Right renal pelvis (tissue), 4 donors: ENCODE data around the gene SF3B1. TPM values are rescaled to one million over a fixed set of nuclear protein-coding genes. Genes with fewer than 3 reads are reported as not detected.
"Not testable (repeated sequence)": the region's sequence is repeated elsewhere in the genome, so short reads cannot be mapped to it uniquely, and the experiment has no call there.

ENCODE experiments used
- DNase-seq, 4 donors: peaks; one replicate each; pipeline ENCODE4 v3.0.0-alpha.2; 2013; ENCODE audit warnings: low read depth in 4 of 4, low spot score in 3 of 4, missing footprints in 1 of 4
- polyA plus RNA-seq, 4 donors: library from polyadenylated mRNA; unstranded; fragments of 120-200 nt; gene quantifications; one replicate each; pipeline ENCODE4 v1.2.1, GENCODE V29; 2013; ENCODE audit not compliant: insufficient read length in 4 of 4

SF3B1 gene
- polyA plus RNA-seq, 4 donors, result 500 to 655 (median 635) TPM

GRCh38 chr2:197345846-197346370 is 88.9 kb downstream of the SF3B1 start:
- DNase-seq, result no peak

DNA sequence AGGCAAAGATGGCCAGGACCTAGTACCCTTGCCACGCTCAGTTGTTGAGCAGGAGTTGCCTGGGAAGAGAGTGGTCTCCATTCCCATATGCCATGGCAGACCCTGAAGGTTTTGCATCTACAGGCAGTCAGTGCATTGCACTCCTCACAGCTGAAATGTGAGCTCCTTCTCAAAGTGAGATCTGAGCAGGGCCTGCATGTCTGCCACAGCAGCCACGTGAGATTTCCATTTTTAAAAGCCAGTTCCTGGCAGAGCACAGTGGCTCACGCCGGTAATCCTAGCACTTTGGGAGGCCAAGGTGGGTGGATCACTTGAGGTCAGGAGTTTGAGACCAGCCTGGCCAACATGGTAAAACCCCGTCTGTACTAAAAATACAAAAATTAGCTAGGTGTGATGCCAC is 90.9 kb downstream of the SF3B1 start:
- DNase-seq, result not testable (repeated sequence)

- DNase-seq, result no peak
Measured at GRCh38 chr2:197340591-197340990, 94.2 kb downstream of the SF3B1 start.

Other genes starting within 250 kb of the SF3B1 start
- gene ANKRD44, start 124.2 kb downstream of the SF3B1 start, polyA plus RNA-seq, result 10 to 100 TPM in 3 of 4 donors, 1 to 10 TPM in 1; 9.2 to 13.9 (median 10.7) TPM
- gene COQ10B, start 18.5 kb upstream of the SF3B1 start, polyA plus RNA-seq, result 10 to 100 TPM; 15.2 to 20.8 (median 19.6) TPM
- 100 to 1,000 TPM; 590 to 632 (median 608) TPM for gene HSPD1, start 64.8 kb upstream of the SF3B1 start, polyA plus RNA-seq
- gene HSPE1, start 65.4 kb upstream of the SF3B1 start, polyA plus RNA-seq, result 100 to 1,000 TPM; 224 to 274 (median 246) TPM
- 10 to 100 TPM; 42.5 to 61.3 (median 50.8) TPM for gene MOB4, start 81.0 kb upstream of the SF3B1 start, polyA plus RNA-seq
- 10 to 100 TPM; 17.3 to 26.6 (median 19.9) TPM for gene RFTN2, start 240.6 kb upstream of the SF3B1 start, polyA plus RNA-seq